ENCODE measurements around the gene MZT2B.
"Not testable (repeated sequence)": the region's sequence is repeated elsewhere in the genome, so short reads cannot be mapped to it uniquely, and the experiment has no call there.

The MZT2B gene, protein sequence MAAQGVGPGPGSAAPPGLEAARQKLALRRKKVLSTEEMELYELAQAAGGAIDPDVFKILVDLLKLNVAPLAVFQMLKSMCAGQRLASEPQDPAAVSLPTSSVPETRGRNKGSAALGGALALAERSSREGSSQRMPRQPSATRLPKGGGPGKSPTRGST

DNA sequence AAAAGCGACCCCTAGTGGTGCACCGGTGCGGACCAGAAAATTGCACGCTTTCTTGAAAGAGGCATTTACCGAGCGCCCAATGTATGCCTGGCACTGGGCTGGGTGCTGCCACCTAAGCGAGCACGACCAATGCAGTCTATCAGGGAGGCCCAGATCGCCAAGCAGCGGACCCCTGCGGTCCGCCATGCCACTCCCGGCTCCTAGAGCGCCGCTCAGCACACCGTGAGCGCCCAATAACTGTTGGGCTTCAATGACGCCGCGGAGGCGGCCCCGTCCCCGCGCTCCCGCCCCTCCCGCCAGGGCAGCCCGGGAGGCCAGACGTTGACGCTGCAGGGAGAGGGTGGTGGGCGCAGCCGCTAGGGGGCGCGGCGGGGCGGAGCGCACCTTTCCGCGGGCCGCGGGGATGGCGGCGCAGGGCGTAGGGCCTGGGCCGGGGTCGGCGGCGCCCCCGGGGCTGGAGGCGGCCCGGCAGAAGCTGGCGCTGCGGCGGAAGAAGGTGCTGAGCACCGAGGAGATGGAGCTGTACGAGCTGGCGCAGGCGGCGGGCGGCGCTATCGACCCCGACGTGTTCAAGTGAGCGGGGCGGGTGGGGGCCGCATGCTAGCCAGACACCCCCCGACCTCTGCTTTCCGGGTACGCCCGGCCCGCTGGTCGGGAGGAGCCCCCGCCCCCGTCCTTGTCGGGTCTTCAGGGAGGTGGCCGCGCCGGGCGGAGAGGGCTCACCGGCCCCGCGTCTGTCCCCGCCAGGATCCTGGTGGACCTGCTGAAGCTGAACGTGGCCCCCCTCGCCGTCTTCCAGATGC lies at the start of gene MZT2B:
TSS of gene MZT2B (plus strand) at position 383 of the 803 bp plus-strand sequence. CDS start at position 404, 21 bp downstream.
- TF ChIP-seq, protein P1, sequence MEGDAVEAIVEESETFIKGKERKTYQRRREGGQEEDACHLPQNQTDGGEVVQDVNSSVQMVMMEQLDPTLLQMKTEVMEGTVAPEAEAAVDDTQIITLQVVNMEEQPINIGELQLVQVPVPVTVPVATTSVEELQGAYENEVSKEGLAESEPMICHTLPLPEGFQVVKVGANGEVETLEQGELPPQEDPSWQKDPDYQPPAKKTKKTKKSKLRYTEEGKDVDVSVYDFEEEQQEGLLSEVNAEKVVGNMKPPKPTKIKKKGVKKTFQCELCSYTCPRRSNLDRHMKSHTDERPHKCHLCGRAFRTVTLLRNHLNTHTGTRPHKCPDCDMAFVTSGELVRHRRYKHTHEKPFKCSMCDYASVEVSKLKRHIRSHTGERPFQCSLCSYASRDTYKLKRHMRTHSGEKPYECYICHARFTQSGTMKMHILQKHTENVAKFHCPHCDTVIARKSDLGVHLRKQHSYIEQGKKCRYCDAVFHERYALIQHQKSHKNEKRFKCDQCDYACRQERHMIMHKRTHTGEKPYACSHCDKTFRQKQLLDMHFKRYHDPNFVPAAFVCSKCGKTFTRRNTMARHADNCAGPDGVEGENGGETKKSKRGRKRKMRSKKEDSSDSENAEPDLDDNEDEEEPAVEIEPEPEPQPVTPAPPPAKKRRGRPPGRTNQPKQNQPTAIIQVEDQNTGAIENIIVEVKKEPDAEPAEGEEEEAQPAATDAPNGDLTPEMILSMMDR (IDR thresholded peaks at IDR 0.05; ENCODE audit: low read depth, low read length) = peak; percentile 49
- H3K4me3 ChIP-seq (ENCODE audit: low read depth, low read length) = peak within 1 kb of the TSS; percentile 94

DNA sequence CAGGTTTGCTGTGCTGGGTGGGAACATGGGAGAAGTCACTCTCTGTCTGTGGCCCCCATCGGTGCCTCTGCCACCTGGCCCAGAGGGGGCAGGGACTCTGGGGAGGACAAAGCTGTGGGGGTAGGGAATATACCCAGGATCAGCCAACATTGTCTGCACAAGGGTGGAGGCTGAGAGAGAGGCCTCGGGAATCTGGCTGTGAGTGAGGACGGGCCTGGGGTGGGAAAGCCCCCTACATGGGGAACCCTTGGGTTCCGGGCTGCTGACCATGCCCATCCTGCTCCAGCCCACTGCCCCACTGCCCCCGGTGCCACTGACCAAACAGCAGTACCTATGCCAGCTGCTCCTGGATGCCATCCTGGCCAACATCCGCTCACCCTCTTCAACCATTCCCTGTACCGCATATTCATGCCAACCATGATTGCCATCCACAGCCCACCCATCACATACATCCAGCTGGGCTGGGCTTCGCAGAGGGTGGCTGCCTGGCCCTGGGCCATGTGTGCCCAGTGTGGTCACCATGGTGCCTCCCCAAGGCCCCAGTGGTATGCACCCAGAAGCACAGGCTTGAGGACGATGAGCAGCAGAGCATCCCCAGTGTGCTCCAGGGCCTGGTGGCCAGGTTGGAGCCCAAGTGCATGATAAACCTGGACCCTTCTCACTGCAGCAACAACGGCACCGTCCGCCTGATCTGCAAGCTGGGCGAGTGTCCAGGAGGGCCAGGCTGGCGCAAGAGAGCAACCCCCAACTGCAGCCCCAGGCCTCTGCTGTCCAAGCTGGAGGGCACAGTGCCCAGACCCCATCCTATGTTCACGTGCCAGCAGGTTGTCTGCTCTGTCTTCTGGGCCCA lies 46.1 kb upstream of the MZT2B start:
- TF ChIP-seq, protein P1 (IDR thresholded peaks at IDR 0.05; ENCODE audit: low read depth, low read length) = no peak
- no peak overlapping the region for H3K4me3 ChIP-seq (ENCODE audit: low read depth, low read length)

DNA sequence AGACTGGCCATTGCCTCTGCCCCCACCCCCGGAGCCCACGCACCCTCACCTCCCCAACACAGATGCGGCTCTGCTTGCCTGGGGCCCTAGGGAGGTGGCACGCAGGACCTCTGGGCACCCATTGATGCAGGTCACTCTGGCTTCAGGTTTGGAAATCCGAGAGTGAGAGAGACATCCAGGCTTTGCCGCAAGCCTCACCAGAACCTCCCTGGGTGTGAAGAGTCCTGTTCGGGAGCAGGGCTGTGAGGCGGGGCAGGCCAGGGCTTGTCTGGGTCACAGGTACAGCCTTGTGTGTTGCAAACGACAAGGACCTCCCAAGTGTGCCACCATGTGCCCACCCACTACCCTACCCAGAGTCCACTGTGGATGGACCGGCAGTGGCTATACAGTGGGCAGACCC lies 45.5 kb upstream of the MZT2B start:
- H3K4me3 ChIP-seq (ENCODE audit: low read depth, low read length) = not testable (repeated sequence)

DNA sequence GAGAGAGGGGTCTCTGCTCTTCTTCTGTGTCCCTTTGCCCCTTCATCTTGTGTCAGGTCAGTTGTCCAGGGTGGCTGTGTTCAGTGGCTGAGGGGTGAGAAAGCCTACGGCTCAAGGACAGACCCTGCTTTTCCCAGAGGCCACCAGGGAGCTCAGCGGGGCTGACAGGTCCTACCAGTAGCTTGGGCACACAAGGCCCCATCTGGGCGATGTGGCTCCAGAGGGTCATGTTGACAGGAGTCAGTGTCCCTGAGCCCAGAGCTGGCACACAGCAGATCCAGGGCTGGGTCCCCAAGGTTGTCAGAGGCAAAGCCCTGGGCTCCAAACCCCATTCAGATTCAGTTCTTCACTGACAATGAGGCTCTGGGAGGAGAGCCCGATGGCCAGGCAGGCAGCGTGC lies 44.9 kb upstream of the MZT2B start:
- H3K4me3 ChIP-seq (ENCODE audit: low read depth, low read length) = not testable (repeated sequence)

DNA sequence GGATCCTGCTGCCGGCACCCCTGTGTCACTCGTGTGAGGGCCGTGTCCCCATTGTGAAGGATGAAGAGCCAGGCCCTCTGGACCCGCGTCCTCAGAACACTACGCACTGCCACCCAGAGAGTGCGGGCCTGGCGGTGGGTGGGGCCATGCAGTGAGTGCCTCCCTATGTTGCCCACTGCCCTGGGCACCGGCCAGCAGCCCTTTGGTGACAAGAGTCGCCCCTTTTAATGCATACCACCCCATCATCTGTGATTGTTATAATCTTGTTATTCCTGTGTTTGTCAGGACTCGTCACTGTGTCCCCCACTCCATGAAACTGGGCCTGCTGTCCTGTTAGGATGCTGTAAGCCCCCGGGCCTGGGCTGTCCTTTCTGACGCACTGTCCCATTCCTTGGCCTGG lies 43.7 kb upstream of the MZT2B start:
- H3K4me3 ChIP-seq (ENCODE audit: low read depth, low read length) = not testable (repeated sequence)

DNA sequence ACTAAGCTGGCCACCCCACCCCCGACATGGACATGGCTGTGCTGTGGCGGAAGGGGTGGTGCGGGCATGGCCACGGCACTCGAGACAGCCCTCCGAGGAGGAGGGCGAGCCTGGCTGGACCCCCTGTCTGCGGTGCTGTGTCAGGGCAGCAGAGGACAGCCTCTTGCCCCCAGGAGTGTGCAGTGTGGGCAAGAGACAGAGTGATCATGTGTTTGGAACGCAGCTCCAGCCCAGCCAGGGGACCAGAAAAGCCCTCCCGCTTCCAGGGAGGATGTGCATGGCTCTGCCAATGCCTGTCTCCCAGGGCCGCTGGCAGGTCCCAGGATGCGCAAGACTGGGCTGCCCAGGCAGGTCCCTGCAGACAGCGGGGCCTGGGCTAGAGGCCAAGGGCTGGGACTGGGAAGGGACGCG lies 43.2 kb upstream of the MZT2B start:
- H3K4me3 ChIP-seq (ENCODE audit: low read depth, low read length) = not testable (repeated sequence)

DNA sequence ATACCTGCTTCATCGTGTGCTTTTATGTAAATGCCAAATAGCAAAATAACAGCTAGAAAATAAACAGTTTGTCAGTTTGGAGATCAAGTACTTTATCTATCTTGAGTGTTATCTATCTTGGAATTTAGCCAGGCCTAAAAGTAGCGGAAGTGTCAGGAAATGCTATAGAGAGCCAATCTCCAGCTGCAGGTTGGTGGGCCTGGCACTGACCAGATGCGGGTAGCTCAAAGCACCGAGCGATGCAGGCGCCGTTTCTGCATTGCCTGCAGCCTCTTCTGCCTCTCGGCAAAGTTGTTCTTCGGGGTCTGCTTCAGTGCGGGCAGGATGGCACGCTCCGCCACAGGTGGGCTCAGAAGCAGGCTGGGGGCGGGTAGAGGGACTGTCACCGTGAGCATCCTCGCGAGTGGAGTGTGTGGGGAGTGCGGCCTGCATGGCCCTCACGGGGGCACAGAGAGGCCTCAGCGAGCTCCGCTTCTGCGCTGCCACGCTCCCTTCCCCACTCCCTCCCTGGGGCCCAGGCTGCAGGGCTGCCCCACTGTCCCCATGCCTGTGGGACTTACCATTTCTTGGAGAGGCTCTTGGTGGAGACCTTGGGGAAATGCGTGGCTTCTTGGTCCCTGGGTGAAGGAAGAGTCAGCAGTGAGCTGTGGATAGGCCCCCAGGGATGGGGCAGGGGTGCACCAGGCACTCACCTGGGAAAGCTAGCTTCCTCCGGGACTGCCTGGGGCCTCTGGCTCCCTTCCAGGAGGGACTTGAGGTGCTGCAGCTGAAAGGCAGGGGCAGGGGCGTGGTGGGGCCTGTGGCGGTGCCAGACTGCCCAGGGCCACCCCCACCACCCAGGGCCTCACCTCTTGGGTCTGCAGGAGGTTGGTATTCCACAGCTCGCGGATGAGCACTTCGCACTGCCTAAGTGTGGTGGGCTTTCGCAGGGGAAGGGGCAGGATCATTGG lies 42.5 kb upstream of the MZT2B start:
- not testable (repeated sequence) for H3K4me3 ChIP-seq (ENCODE audit: low read depth, low read length)

DNA sequence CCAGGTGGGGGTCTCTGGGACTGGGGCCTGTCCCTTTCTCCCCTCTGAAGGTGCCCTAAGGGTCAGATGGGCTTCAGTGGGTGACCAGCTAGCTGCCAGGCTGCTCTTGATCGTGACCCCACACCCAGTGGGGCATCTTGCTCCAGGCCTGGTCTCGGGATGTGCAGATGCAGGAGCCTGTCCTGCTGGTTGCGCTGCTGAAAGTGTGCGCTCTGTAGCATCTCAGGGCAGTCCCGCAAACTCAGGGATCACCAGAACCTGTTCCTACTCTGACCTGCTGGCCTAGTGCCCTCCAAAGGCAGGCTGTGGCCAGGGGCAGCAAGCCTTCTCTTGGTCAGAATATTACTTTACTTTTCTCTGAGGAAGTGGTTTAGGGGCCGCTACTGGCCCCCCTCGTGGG lies 41.5 kb upstream of the MZT2B start:
- H3K4me3 ChIP-seq (ENCODE audit: low read depth, low read length) = not testable (repeated sequence)

DNA sequence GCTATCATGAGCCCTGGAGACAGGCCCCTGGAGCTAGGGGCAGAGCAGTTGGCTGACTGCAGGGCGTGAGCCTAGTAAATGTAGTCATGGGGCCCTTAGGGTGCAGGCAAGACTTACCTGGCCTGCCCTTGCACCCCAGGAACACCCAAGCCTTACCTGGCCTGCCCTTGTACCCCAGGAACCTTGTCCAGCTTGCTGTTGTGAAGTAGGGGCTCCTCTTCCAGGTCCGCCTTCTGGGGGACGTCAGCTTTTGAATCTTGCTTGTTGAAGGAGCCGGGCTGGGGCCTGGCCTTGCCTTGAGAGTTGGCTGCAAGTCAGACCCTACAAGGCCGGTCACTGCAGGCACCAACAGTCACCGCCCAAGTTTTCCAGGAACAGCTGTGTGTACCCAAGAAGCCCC lies 41.1 kb upstream of the MZT2B start:
- H3K4me3 ChIP-seq (ENCODE audit: low read depth, low read length) = not testable (repeated sequence)

DNA sequence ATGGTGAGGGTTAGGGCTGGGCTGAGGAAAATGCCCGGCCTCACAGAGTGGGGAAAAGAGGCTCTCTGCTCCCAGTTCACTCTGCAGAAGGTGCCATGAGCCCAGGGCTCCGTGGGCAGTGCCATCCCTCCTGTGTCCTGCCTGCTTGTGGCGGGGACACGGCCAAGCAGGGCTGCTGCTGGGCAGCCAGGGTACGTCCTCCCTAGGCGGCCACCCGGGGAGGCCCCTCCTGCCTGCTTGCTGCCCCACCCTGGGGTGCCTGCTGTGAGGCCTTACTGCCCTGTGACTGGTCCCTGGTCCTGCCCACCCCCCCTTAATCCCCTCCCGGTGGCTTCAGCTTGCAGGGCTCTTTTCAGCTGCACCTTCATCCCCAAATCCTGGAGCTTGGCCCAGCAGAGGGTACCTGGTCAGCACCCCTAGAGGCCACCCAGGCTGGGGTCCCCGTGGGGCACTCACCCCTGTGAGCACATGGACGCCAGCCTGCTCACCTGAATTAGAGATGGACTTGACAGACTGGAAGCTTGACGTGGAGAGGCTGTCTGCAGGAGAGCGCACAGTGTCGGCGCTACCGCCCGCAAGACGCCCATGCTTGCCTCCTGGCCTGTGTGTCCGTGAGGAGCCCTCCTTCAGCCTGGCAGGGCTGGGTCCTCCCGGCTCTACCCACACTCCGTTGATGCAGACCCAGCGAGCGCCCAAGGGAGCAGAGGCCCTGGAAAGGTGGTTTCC lies 40.3 kb upstream of the MZT2B start:
- H3K4me3 ChIP-seq (ENCODE audit: low read depth, low read length) = not testable (repeated sequence)

DNA sequence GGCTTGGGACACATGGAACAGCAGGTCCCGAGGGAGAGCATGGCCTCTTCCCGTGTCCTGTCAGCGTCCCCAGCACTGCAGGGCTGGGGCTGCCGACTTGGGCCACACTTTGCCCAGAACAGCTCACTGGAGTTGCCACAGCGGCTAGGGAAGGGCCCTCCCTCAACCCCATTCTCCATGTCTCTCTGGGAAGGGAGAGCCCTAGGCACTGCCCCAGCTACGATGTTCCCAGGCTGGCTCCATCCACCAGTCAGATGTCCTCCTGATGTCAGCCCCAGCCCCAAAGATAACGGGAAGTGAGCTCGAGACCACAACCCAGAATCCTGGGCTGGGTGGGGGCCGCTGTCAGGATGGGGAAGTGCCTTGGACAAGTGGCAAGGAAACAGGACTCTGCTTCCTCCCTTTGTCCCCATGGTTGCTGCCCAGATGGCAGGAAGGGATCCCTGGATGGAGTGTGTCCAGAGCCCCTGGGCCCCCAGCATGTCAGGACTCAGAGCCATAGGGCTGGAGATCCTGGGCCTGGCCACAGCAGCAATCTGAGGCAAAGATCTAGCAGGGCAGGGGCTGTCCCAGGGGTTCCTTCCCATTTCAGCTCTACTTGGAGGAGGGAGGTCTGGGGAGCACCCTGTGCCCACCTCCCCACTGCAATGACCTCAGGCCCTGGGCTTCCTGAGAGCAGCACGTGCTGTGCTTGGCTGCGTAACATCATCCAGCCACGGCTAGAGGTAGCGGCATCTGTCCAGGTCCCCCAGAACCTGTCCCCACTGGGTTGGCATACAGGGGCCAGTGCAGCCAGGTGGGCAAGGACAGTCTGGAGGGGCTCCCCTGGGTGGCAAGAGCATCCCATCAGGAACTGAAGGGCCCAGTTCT lies 39.4 kb upstream of the MZT2B start:
- not testable (repeated sequence) for H3K4me3 ChIP-seq (ENCODE audit: low read depth, low read length)

DNA sequence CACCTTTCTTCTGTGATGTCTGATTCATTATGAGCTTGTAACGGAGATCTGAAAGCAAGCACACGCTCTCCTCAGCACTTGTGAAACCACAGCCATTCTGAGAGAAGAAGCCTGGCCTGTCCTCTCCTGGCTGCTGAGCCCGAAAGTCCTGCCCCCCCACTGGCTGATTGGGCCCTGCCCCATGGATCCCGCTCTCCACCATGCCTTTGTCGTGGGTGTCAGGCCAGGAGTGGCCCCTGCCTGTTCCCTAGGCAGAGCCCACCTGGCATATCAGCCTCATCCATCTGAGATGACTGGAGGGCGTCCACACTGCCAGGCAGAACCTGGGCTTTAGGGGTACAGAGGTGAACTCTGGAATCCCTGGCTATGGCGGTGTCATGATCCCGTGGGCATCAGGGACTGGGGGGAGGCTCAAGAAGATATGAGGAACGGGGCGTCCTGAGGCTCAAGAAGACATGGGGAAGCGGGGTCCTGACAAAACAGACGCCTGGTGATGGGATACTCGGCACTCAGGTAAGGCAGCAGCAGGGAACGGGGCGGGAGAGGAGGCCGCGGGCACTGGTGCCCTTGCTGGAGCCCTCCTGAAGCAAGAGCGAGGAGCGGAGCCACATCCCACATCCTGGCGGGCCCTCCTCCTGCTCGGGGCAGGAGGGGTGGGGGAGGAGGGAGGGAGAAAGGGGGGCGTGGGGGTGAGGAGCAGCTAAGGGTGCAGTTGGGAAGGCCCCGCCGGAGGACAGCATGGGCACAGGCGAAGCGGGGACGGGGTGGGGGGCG lies 38.6 kb upstream of the MZT2B start:
- H3K4me3 ChIP-seq (ENCODE audit: low read depth, low read length) = not testable (repeated sequence)

DNA sequence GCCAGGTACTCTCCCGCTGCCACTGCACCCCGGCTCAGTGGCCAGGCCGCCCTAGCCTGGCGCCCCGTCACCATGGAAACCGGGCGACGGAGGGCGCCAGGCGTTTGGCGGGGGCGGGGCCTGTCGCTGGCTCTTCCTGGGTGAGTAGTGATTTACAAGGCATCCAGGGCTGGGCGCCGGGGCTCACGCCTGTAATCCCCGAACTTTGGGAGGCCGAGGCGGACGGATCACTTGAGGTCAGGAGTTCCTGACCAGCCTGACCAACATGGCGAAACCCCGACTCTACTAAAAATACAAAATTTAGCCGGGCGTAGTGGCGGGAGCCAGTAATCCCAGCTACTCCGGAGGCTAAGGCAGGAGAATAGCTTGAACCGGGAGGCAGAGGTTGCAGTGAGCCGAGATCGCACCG lies 37.1 kb upstream of the MZT2B start, which contains the start of gene CCDC74B:
TSS of gene CCDC74B (minus strand) at position 107 of the 409 bp plus-strand sequence. CDS start 116 bp downstream, outside the sequence.
- peak within 1 kb of the TSS; percentile 46 for H3K4me3 ChIP-seq (ENCODE audit: low read depth, low read length)

DNA sequence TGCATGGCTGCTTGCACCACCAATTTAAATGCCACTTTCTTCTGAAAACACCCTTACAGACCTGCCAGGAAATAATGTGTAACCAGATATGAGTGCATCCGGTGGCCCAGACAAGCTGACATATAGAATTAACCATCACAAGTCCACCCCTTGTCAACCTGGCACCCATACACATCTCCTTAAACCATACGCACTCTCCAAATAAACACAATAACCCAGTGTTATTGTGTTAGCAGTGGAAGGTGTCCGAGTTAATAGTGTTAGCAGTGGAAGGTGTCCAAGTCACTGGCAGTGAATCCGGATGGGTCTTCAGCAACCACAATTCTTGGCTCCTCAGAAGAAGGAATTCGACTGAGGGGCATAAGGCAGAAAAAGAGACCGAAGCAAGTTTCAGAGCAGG lies 33.5 kb upstream of the MZT2B start:
- not testable (repeated sequence) for H3K4me3 ChIP-seq (ENCODE audit: low read depth, low read length)

Data from WI38 (cell line).